Stimulated activated CD4-positive, alpha-beta T cell treated with anti-CD3 and anti-CD28 coated beads, Interleukin-2, amount 100 ng/mL, for 24 hours (primary cell): ENCODE results near the gene BEGAIN.

ENCODE experiments used
- DNase-seq, 2 donors: peaks; one replicate each; pipeline ENCODE4 v3.0.0-alpha.2; 2020

The BEGAIN gene

DNA sequence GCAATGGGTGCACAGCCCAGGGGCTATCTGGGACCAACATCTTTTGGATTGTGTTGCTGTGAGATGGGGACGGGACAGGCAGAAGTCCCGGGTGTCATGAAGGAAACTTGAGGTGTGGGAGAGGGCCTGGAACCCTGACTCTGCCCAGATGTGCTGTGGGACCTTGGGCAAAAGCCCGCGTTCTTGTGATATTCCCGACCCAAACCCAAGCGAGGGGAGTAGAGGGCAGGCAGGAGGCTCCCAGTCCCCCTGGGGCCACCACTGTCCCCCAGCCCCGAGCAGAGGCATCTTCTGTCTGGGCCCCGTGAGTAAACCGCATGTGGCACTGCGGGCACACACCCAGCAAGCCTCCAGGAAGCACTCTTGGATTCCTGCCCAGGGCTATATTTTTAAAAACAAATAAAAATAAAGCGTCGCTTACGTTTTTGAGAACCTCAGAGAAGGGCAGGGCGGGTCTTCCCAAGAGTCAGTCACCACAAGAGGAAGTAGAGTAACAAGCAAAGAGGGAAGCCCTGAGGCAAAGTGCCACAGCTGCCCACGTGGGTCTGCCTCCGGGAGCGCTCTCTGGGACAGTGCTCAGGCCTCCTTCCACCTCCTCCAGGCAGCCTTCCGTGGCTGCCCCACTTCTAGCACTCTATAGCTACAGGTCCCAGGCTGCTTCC is 39.5 kb downstream of the BEGAIN start:
- peak; percentile 24 to 40 for DNase-seq

DNA sequence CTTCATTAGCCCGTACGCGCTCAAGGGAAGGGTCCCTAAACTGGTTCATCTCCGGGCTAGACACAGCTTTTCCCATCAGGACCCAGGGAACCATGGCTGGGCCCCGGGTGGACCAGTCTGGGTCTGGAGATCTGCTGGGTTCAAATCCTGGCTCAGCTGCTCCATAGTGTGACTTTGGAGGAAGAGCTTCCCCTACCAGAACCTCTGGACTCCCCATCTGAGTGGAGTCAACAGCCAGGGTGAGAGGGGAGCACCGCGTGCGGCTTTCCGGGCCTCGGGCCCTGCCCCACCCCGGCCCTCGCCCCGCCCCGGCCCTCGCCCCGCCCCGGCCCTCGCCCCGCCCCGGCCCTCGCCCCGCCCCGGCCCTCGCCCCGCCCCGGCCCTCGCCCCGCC is 41.2 kb downstream of the BEGAIN start:
- DNase-seq: peak; percentile 35 to 52

DNA sequence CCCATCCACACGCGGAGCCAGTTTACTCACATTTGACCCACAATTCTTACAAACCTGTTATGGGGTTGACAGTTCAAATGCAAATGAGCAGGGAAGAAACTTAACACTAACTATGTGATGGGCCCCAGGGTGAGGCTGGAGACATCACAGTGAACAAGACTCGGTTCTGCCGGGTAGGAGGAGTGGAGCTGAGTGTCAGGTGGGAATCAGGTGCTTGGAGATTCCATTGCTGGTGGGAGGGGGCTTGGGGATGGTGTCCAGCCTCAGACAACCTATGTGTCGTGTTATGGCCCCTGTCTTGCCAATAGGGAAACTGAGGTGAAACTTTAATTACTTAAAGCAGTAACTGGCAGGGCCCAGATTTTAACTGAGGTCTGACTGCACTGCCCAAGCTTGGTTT is 41.9 kb downstream of the BEGAIN start:
- no peak for DNase-seq

DNA sequence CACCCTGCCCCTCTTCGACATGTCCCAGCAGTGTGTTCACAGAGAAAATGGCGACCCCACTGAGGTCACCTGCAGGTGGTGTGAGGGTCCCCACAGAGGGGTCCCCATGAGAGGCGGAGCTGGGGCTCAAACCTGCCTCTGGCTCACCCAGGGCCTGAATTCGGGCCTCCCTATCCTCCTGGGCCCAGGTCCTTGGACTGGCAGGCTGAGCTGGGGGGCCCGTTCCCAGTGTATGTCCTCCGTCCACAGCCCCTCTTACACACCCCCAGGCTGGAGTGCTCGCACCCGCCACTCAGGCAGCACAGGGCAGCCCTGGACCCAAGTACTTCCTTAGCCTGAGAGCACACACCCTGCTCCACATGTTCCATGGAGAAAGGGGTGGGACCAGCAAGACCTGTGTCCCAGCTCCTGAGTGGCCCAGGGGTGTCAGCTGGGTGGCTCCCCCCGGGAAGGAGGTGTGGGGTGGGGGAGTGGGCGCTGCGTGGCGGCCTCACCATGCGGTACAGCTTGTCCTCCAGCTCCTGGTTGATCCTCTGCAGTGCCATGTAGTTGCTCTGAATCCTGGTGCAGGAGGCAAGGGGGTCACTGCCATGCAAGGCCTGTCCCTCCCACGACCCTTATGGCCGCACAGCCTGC is 42.6 kb downstream of the BEGAIN start:
- DNase-seq: no peak

DNA sequence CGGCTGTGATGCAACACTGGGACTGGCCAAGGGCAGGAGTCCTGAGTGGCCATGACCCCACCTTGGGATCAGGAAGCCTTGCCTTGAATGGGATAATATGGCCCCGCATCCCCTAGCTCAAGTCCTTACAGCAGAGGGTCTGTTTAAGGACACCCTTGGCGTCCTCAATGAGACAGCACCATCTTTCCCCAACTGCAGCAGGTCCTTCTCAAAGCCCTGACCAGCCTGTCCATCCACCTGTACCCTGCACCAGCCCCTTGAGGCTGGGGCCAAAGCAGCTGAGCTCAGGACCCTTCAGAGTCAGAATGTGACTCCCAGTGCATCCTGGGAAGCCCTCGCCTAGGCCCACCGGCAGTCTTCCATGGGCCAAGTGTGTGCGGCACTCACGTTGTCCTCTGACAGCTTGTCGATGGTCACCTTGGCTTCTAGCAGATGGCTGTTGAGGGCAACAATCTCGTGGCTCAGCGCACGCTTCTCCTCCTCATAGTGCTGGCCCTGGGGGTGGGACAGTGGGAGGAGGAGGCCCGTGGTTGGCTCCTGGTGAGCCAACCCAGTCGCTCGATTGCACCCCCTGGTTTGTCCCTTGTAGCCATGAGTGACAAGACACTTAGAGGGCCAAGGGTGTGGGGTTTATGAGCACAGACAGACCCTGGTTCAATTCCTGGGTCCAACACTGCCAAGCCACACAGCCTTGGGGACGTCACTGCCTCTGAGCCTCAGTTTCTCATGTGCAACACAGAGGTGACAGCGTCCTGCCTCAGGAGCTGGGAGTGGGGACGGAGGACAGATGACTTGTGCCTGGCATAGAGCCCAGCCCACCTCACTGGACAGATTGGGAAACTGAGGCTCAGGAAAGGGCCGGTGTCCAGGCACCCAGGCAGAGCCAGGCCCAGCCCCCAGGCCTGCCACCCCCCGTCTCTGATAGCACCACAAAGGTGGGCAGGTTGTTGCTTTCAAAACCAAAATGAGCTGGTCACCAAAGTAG is 43.5 kb downstream of the BEGAIN start:
- DNase-seq: no peak

DNA sequence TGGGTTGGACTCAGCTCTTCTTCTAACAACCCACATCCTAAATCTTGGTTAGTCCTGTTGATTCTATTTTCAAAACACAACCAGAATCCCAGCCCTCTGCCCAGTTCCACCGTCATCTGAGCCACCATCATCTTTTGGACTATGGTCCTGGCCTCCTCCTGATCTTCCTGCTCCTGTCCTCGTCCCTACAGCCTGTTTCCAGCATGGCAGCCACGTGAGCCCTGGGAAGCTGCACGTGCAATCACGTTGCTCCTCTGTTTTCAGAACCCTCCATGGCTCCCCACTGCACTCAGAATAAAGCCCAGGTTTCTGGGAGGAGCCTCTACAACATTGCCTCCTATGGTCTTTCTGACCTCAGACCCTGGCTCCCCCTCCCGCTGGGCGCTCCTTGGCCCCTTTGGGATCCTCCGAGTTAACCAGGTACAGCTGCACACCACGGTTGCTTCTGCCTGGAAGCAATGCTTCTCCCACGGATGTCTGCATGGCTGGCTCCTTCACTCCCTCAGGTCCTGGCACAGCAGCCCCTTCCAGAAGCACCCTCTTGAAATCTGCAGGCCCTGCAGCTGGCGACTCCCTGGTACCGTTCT is 44.5 kb downstream of the BEGAIN start:
- no peak for DNase-seq

DNA sequence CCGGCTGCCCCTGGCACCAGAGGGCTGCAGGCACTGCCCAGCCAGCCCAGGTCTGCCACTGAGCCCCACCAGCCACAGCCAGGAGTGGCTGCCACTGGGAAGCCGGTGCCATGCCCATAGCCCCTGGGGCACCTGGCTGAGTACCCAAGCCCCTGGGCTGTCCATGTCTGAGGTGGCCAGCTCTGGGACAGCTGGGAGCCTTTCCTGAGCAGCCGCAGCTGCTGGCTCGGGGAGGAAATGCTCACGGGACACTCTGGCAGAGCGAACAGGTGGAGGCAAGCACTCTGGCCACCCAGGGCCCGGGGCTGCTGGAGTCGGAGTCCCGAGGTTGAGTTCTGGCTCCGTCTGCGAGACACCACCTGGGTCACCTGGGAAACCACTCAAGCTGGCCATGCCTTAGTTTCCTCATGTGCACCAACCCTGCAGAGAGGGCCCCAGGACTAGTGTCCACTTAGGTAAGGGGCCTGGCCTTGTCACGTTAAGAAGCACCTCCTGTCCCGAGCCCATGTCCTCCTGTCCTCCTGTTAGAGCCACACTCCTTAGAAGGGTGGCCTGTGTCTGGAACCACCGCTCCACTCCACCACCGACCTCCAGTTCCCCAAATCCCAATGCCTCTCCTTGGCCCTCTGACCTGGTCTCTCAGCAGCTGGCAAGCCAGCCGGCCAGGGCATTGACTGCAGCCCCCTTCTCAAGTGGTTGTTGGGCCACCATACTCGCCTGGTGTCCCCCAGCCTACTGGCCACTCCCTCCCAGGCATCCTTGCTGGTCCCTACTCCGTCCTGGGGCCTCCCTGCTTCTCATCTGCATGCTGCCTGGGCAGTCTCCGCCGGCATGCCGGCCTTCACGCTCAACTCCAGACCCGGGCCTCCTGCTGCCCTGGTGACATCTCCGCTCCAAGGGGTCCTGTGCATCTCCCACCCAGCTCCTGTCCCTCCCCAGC is 45.3 kb downstream of the BEGAIN start:
- no peak for DNase-seq

DNA sequence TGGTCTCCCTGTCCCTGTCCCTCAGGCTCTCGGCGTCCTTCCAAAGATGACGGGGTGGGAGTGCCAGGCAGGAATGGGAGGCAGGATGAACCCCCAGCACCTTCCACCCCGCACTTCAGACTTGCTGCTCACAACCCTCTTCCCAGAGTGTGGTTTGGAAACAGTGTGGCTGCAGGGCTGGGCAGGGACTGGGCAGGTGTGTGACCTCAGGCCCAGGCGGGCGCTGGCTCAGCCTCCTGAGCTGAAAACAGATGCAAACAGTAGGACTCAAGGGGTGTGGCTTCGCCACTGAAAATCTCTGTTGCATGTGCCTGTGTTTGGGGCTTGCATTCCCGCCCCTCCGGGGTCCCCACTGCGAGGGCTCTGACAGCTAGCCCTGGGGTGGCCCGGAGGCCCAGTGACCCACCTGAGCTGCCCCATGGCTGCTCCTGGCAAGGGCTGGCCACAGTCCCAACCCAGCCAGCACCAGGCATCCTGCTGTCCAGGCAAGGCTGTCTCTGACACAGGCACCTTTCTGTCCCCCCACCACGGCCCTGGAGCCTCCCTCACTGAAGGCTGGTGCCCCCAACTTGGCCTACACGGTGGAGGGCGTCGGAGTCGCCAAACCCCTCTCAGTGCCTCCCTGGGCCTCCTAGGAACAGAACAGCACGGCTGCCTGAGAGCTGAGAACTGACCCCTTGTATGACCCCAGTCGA is 46.1 kb downstream of the BEGAIN start:
- no peak for DNase-seq

DNA sequence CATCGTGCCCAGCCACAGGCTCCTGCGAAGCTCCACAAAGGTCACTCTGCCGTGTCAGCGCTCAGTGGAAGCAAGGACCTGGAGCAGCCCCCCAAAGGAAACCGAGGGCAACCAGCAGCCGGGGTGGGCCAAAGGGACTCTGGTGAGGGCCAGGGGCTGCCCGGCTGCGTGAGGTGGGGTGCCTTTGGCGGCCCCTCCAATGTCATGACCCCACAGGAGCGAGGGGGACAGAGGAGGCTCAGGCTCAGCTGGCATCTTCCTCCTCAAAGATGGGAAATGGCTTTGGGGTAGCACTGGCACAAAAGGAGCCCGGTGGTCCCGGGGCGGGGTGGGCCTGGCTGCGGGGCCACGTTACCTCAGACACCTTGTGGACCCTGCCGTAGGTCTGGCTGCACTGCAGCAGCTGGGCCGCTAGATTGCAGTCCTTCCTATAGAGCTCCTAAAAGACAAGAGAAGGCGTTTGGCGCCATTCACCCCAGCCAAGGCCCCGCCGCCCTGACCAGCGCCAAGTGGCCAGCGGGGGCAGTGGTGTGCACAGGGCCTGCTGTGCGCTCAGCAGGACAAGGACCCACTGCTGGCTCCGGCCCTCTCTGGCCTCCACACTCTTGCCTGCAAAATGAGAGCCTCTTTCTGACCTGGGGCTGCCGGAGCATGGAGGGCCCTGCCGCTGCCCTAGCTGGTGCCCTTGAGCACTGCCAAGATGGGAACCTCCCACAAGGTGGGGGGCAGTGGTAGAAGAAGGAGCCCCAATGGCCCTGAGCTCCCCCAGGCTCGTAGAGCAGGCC is 46.9 kb downstream of the BEGAIN start:
- no peak for DNase-seq

DNA sequence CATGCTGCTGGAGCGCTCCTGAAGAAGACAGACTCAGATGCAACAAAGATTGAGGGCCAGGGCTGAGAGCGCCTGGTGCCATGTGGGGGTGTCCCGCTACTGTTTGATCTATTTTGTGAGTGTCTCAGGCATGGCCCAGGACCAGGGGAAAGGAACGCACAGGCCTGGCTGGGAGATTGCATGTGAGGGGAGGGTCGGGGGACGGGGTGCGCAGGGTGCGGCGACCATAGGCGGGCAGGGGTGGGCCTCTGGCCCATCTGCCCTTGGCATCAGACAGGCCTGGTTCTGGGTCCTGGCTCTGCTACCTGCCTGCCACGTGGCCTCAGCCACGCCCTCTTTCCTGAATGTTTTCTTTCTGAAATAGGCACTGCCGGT is 47.5 kb downstream of the BEGAIN start:
- DNase-seq: no peak

DNA sequence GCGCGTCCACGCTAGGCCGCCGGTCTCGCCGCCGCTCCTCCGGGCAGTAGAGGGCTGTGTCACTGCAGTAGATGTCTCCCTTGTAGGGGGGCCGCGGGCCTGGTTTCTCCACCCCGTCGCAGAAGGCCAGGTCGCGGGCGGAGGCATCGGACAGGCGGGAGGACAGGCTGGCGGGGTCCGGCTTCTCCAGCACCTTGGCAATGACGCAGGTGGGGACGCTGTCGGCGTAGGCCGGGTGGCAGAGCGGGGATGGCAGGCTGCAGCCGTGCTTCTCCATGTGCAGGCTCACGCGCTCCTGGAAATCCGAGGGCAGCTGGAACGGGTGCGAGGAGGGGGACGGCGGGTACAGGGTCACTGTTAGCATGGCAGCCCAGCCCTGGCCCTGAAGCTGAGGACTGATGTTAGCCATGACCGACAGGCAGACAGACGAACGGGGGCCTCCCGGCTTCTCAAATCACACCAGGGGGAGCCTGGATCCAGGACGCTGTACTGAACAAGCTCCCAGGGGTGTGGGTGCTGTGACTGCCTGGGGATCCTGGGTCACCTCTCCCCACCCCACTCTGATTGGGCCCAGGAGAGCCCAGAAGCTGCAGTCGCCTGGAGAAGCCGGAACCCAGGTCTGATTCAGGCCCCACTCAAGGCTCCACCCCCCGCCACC is 48.1 kb downstream of the BEGAIN start:
- DNase-seq: no peak

DNA sequence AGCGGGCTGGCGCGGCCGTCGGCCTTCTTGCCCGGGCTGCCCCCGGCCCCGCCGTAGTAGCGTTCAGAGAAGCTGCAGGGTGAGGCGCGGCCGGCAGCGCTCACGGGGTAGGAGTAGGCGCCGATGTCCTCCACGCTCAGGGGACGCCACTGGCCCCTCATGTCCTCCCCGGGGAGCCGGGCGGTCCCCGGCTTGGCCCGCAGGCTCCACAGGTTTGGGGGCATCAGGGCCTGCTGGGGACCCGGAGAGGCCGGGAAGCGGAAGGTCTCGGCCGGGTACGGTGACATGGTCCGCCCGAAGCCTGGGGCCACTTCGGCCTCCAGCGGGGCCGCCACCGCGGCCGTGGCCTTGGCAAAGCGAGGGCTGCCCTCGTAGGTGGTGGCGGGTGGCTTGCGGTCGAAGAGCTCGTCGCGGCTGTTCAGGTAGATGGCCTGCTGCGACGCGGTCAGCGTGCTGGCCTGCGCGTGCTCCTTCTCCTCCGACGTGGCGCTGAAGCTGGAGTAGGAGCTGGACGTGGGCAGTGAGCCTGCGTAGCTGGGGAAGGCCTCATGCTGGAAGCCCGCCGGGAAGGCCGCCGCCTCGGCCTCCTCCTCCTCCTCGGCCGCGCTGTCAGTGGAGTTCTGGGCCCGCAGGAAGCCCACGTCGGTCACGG is 48.7 kb downstream of the BEGAIN start:
- DNase-seq: no peak

DNA sequence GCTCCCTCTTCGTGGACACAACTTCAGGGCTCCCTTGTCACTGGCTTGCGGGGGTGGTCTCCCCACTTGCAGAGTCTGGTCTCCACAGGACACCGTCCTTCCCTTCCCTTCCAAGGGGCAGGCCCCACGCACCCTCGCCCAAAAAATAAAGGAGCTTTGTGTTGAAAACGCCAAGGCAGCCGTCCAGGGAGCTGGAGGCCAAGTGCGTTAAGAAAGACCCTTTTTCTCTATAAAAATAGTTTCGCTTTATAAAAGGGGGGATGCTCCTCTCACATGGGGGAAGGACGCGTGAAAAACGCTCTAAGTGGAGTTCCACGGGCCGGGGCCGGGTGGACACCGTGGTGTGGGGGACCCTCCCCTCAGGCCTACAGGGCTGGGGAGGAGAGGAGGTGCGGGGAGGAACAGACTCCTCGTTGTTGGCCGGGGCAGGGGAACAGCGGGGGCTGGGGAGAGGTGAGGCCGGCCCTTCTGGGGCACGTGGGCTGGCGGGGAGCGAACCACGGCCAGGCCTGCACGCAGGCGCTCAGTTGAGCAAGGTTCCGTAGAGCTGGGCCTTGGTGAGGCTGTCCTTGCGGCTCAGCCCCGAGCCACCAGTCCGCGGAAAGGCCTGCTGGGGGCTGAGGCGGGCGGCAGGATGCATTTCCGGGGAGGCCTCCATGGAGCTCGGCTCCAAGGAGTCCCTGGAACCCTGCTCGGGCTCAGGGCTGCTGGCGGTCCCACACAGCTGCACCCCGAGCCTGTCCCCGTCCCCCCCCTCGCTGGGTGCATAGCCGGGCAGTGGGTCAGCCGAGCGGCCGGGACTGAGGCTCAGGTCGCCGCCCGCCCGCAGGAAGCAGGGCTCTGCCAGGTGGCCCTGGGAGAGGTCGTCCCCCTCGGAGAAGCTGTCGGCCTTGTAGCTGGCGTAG is 49.5 kb downstream of the BEGAIN start:
- DNase-seq: no peak

DNA sequence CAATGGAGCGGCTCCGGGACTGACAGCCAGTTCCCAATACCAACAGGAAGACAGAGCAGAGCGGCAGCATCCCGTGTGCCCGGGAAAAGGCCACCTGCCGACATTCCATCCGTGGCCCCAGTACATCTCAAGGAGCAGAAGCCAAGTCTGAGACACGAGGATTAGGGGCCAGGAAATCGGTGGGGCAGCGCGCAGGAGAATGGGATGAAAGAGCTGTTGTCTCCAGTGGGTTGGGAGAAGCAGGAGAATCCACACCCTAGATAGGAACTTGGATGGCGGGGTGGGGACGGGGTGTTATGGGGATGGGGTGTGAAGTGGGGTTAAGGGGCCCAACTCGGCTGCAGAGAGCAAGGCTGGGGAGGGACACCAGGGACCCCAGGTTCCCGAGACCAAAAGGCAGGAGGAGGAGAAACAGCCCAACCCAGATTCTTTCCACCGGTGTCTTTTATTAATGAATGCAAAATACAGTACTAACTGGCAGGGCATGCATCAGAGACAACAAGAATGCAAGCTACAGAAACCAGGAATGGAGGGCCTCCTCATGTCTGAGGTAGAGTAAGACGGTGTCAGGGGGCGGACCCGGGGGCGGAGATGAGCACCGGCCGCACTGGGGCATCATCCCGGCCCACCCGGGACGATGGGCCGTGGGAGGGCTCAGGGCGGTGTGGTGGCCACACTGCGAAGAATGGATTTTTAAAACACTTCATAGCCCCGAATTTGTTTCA is 50.3 kb downstream of the BEGAIN start:
- DNase-seq: peak in 1 of 2 donors; percentile 8

DNA sequence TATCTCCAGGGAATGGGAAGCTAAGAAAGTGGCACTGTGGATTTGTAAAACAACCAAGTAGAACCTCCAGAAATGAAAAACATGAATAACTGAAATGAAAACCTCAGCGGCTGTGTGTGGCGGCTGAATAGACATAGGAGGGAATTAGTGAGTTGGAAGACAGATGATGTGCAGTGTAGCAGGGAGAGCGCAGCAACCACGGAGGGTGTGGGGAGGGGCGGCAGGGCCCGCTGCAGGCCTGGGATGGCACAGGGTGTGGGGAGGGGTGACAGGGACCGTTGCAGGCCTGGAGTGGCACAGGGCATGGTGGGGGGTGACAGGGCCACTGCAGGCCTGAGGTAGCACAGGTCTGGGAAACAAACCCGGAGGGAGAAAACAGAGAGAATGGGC is 51.1 kb downstream of the BEGAIN start:
- DNase-seq: peak in 1 of 2 donors; percentile 4

DNA sequence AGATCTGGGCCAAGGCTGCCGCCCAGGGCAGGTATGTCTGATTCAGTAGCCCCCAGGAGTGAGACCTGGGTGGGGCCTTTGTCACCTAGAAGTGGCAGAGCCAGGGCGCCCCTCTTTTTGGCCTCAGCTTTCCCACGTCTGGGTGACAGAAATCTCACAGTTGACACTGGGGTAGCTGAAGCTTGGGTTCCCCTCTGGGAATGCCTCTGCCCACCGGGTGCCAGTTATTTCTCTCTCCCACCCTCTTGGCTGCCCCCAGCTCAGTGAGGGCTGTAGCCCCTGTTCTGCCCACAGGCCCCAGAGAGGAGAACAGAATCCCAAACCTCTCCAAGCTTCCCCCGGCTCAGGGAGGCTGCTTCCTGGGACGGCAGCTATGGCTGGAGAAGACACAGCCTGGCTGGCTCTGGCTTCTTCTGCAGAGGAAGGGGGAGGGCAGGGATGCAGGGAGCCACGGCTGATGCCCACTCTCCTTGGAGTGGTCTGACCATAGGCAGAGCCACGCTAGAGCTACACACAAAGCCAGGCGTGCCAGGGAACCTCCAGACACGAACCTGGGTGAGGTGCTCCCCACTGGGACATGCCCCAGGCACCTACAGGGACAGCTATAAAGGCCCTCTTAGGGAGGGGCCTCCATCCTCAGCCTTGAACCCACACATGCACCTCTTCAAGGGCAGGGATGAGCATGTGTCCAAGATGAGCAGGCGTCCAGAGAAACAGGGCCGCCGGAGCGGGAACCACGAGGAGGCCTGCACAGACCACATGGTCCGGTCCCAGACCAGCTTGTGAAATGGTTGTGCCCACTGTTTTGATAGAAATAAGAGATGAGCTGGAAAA is 51.7 kb downstream of the BEGAIN start:
- peak in 1 of 2 donors; percentile 10 for DNase-seq
